SKM-1 treated with dmso at 0.1 percent for 144 hours (cell line): ENCODE measurements around the gene MCFD2.
A peak's percentile ranks its signal among the peaks of the same experiment; 100 is the strongest.

Source experiments
- DNase-seq: peaks from one replicate; lab custom pipeline; 2025; ENCODE audit not compliant: unreplicated experiment; lab: John Stamatoyannopoulos, UW

Gene MCFD2

GRCh38 chr2:46915281-46915810 is at the start of gene MCFD2:
MCFD2 (minus strand) TSS chr2:46915806; CDS start chr2:46909171, 6,635 bp downstream.
- no peak for DNase-seq

- no peak for DNase-seq
Observed at GRCh38 chr2:46964835-46965560, 49.4 kb upstream of the MCFD2 start.

GRCh38 chr2:46963941-46964673 is 48.5 kb upstream of the MCFD2 start:
- DNase-seq, result no peak

- no peak for DNase-seq
Observed at GRCh38 chr2:46963210-46963609, 47.6 kb upstream of the MCFD2 start.

GRCh38 chr2:46962751-46963150 is 47.1 kb upstream of the MCFD2 start:
- DNase-seq, result no peak

- DNase-seq, result no peak
Observed at GRCh38 chr2:46960618-46961017, 45.0 kb upstream of the MCFD2 start.

- no peak for DNase-seq
Observed at GRCh38 chr2:46958431-46959017, 42.9 kb upstream of the MCFD2 start.

- DNase-seq, result no peak
Observed at GRCh38 chr2:46956981-46957531, 41.5 kb upstream of the MCFD2 start.

GRCh38 chr2:46955764-46956163 is 40.2 kb upstream of the MCFD2 start:
- DNase-seq, result no peak

GRCh38 chr2:46954951-46955571 is 39.5 kb upstream of the MCFD2 start:
- DNase-seq, result no peak

GRCh38 chr2:46952171-46952570 is 36.6 kb upstream of the MCFD2 start:
- no peak for DNase-seq

- DNase-seq, result no peak
Observed at GRCh38 chr2:46951290-46952064, 35.9 kb upstream of the MCFD2 start.

GRCh38 chr2:46950314-46950713 is 34.7 kb upstream of the MCFD2 start:
- no peak for DNase-seq

GRCh38 chr2:46947841-46948240 is 32.2 kb upstream of the MCFD2 start:
- no peak for DNase-seq

- no peak for DNase-seq
Observed at GRCh38 chr2:46945671-46946070, 30.1 kb upstream of the MCFD2 start.

GRCh38 chr2:46943881-46944798 is 28.5 kb upstream of the MCFD2 start:
- DNase-seq, result no peak

GRCh38 chr2:46942891-46943626 is 27.5 kb upstream of the MCFD2 start:
- DNase-seq, result no peak

- DNase-seq, result peak; percentile 17
Observed at GRCh38 chr2:46942143-46942526, 26.5 kb upstream of the MCFD2 start.
